BE2C (cell line): ENCODE measurements around the gene DBT.

Source experiments
- DNase-seq: peaks from one replicate; pipeline ENCODE4 v3.0.0-alpha.2; 2020
- H3K27me3 ChIP-seq: fragments of 250-450 bp; sonication (Bioruptor Pico); 2 replicates; pipeline ENCODE4 v1.5.1; 2020; ENCODE audit warnings: mild to moderate bottlenecking
- H3K36me3 ChIP-seq: fragments of 250-450 bp; sonication (Bioruptor Pico); 2 replicates; pipeline ENCODE4 v1.5.1; 2020; ENCODE audit warnings: mild to moderate bottlenecking
- H3K4me1 ChIP-seq: fragments of 250-450 bp; sonication (Bioruptor Pico); 2 replicates; pipeline ENCODE4 v1.5.1; 2020
- H3K4me3 ChIP-seq: 2 replicates; pipeline ENCODE4 v1.5.1; 2011; ENCODE audit warnings: low read depth, low read length
- H3K9me3 ChIP-seq: fragments of 250-450 bp; sonication (Bioruptor Pico); 2 replicates; pipeline ENCODE4 v1.5.1; 2020
- TF ChIP-seq, protein P1 (sequence below): IDR thresholded peaks from 2 replicates; pipeline ENCODE4 v1.5.1; 2012; ENCODE audit warnings: mild to moderate bottlenecking, low read depth, low read length

Gene DBT

DNA sequence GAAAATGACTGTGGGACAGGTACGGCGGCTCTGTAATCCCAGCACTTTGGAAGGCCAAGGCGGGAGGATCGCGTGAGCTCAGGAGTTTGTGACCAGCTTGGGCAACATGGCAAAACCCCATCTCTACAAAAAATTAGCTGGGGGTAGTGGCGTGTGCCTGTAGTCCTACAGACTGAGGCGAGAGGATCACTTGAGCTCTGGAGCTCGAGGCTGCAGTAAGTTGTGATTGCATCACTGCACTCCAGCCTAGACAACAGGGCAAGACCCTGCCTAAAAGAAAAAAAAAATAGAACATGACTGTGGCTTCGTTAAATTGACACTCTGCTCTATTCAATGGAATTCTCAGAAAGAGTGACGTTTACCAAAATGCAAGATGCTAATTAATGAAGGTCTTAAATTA lies 3.9 kb upstream of the DBT start:
- no peak overlapping the region for H3K4me3 ChIP-seq
- no peaks in the 10 kb centered on the region for H3K27me3 ChIP-seq
- no peaks in the 10 kb centered on the region for H3K36me3 ChIP-seq
- TF ChIP-seq, protein P1, sequence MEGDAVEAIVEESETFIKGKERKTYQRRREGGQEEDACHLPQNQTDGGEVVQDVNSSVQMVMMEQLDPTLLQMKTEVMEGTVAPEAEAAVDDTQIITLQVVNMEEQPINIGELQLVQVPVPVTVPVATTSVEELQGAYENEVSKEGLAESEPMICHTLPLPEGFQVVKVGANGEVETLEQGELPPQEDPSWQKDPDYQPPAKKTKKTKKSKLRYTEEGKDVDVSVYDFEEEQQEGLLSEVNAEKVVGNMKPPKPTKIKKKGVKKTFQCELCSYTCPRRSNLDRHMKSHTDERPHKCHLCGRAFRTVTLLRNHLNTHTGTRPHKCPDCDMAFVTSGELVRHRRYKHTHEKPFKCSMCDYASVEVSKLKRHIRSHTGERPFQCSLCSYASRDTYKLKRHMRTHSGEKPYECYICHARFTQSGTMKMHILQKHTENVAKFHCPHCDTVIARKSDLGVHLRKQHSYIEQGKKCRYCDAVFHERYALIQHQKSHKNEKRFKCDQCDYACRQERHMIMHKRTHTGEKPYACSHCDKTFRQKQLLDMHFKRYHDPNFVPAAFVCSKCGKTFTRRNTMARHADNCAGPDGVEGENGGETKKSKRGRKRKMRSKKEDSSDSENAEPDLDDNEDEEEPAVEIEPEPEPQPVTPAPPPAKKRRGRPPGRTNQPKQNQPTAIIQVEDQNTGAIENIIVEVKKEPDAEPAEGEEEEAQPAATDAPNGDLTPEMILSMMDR: no peak
- DNase-seq: no peak
- H3K9me3 ChIP-seq: no peaks in the 10 kb centered on the region
- no peaks in the 10 kb centered on the region for H3K4me1 ChIP-seq

DNA sequence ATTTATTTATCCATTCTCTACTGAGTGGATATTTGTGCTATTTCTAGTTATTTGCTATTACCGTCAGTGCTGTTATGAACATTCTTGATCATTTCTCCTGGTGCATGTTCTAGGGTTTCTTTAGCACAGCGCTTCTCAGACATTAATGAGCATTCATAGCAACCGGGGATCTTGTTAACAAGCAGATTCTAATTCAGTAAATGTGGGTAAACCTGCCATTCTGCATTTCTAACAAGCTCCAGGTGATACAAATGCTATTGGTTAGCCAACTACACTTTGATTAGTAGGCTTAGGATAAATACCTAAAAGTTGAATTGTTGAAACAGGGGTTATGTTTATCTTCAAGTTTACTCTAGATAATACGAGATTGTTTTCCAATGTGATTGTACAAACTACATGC lies 3.3 kb upstream of the DBT start:
- no peak for DNase-seq
- Histone ChIP-seq H3K27me3 (no peaks in the 10 kb centered on the region), H3K4me3 (no peak overlapping the region), H3K36me3 (no peaks in the 10 kb centered on the region), H3K9me3 (no peaks in the 10 kb centered on the region), H3K4me1 (no peaks in the 10 kb centered on the region)
- TF ChIP-seq, protein P1: no peak

DNA sequence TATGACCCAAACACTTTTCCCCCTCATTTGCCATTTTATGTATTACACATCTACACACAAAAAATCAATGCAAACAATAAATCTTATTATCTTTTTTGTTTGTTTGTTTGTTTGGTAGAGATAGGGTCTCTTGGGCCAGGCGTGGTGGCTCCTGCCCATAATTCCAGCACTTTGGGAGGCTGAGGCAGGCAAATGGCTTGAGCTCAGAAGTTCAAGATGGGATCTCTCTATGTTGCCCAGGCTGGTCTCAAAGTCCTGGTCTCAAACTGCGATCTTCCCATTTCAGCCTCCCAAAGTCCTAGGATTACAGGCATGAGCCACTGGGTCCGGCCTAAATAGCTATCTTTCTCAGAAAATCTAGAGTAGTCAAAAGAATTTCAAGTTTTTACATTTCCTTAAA lies 1.2 kb upstream of the DBT start:
- H3K4me3 ChIP-seq: no peak overlapping the region
- no peaks in the 10 kb centered on the region for H3K4me1 ChIP-seq
- H3K9me3 ChIP-seq: no peaks in the 10 kb centered on the region
- TF ChIP-seq, protein P1: no peak
- no peak for DNase-seq
- no peaks in the 10 kb centered on the region for H3K27me3 ChIP-seq
- H3K36me3 ChIP-seq: no peaks in the 10 kb centered on the region

DNA sequence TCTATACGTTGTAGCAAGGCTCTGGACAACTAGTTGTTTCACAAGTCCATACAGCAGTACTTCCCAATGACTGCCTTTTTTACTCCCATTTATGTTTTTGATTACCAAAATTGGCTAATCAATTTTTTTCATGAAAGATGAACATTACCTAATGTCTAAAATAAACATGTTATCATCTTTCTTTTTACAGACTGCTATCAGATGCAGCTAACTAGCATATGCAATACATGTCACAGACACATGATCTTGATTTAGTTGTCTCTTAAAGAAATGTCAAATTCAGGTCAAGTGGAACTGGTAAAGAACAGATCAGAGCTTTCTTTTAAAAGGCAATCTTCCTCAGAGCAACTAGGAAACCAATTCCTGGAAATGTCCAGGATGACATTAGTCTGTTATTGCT lies 630 bp upstream of the DBT start:
- Histone ChIP-seq H3K4me1 (no peaks in the 10 kb centered on the region), H3K36me3 (no peaks in the 10 kb centered on the region), H3K4me3 (peak overlapping the region; percentile 99), H3K9me3 (no peaks in the 10 kb centered on the region), H3K27me3 (no peaks in the 10 kb centered on the region)
- TF ChIP-seq, protein P1: no peak
- DNase-seq: no peak

DNA sequence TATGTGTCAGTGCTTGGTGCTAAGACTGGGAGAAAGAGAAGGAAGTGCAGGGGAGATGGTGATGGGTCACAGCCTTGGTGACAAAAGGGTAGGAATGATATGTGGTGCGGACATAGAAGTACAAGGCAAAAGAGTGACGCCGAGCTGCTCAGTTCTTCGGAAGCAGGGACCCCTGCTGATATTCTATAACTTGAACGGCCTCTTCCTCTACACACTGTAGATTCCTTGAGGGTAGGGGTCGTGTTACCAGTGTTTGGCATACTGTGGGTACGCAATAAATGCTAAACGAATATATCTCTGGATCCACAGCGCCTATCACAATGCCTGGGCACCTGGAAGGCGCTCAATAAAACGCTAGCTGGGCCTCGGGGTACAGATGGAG lies 488 bp downstream of the DBT start:
- no peaks in the 10 kb centered on the region for H3K27me3 ChIP-seq
- no peak for DNase-seq
- no peaks in the 10 kb centered on the region for H3K4me1 ChIP-seq
- H3K9me3 ChIP-seq: no peaks in the 10 kb centered on the region
- TF ChIP-seq, protein P1: no peak
- peak overlapping the region; percentile 99 for H3K4me3 ChIP-seq
- H3K36me3 ChIP-seq: no peaks in the 10 kb centered on the region

DNA sequence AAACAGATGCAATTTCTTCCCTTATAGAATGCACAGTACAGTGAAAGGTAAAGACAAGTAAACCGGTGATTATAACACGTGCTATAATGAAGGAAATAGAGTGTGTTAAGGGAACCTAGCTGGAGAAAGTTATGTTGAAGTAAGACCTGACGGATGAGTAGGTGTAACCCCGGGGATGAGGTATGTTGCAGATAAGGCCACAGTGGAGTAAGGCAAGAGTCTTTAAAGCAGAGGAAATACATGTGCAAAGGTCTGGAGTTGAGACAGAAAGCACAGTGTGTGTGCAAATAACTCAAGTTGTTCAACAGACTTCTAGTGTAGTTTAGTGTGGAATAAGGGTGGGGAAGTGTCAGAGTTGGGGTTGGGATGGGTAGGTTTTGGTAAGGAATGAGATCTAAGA lies 2.9 kb downstream of the DBT start:
- H3K4me3 ChIP-seq: no peak overlapping the region
- no peaks in the 10 kb centered on the region for H3K4me1 ChIP-seq
- DNase-seq: no peak
- no peaks in the 10 kb centered on the region for H3K27me3 ChIP-seq
- no peaks in the 10 kb centered on the region for H3K36me3 ChIP-seq
- H3K9me3 ChIP-seq: no peaks in the 10 kb centered on the region
- TF ChIP-seq, protein P1: no peak
